Gastrocnemius medialis (tissue), 4 donors: ENCODE measurements around the gene NMRK1. TPM values are rescaled to one million over a fixed set of nuclear protein-coding genes. Genes with fewer than 3 reads are reported as not detected.

ENCODE experiments used
- ATAC-seq, 2 donors: fragments of 150-250 bp; one replicate each; pipeline ENCODE4 v1.9.1; 2016
- DNase-seq, 2 donors: peaks; one replicate each; pipeline ENCODE4 v3.0.0-alpha.2; 2019
- H3K27ac ChIP-seq, 4 donors: fragments of 200-600 bp; sonication (generic); 1 replicate in 1 of 4; 2 replicates in 3 of 4; pipeline ENCODE4 v1.5.1; 2016 to 2018; ENCODE audit warnings: mild to moderate bottlenecking in 2 of 4, moderate library complexity in 1 of 4
- H3K27me3 ChIP-seq, 3 donors: fragments of 200-600 bp; sonication (generic) in 2 of 3; 1 replicate in 1 of 3; 2 replicates in 2 of 3; pipeline versions ENCODE4 v1.5.1 to v1.6.0; 2016 to 2019; ENCODE audit warnings: mild to moderate bottlenecking in 1 of 3, moderate library complexity in 1 of 3
- H3K36me3 ChIP-seq, 2 donors: fragments of 200-600 bp; sonication (generic) in 1 of 2; one replicate each; pipeline ENCODE4 v1.5.1; 2017 to 2018
- H3K4me1 ChIP-seq, 2 donors: fragments of 200-600 bp; sonication (generic) in 1 of 2; one replicate each; pipeline ENCODE4 v1.5.1; 2016 to 2017; ENCODE audit warnings: mild to moderate bottlenecking in 2 of 2
- H3K4me3 ChIP-seq, 4 donors: fragments of 200-600 bp; sonication (generic) in 3 of 4; 1 replicate in 1 of 4; 2 replicates in 3 of 4; pipeline ENCODE4 v1.5.1; 2016 to 2019; ENCODE audit warnings: mild to moderate bottlenecking in 2 of 4
- H3K9me3 ChIP-seq, 3 donors: fragments of 200-600 bp; sonication (generic) in 2 of 3; 1 replicate in 1 of 3; 2 replicates in 2 of 3; pipeline ENCODE4 v1.5.1; 2016 to 2019
- CTCF ChIP-seq, 5 experiments: fragments of 450-650 bp in 3 of 5; fragments of 200-600 bp in 2 of 5; sonication (generic) in 2 of 5; IDR thresholded peaks in 4 of 5; conservative IDR thresholded peaks in 1 of 5; 1 replicate in 4 of 5; 2 replicates in 1 of 5; pipeline ENCODE4 v1.5.1; 2016 to 2019; ENCODE audit warnings: antibody characterized with exemption in 5 of 5, mild to moderate bottlenecking in 3 of 5, moderate library complexity in 3 of 5
- POLR2A ChIP-seq, 2 donors: fragments of 450-650 bp; IDR thresholded peaks; one replicate each; pipeline ENCODE4 v1.6.1; 2017; ENCODE audit warnings: antibody characterized with exemption in 2 of 2, mild to moderate bottlenecking in 2 of 2, moderate library complexity in 2 of 2
- in situ Hi-C, 4 donors: fragments of 200-750 bp; cut with MboI; loops; one replicate each; pipeline versions ENCODE4 v1.15.0 to v1.8.0; 2017; ENCODE audit warnings: low sequenced_read_pairs in 4 of 4
- intact Hi-C: fragments of 100-400 bp; cut with DNase I; formaldehyde crosslinking; loops from one replicate; pipeline ENCODE4 v1.15.1; 2023; ENCODE audit warnings: low total_unique reads
- total RNA-seq, 4 donors: library from RNA; depleted of rRNA; stranded (reverse); fragments of >200 nt; gene quantifications; one replicate each; pipeline versions ENCODE4 v1.1.0 to v1.2.3, GENCODE V29; 2016

Gene NMRK1
- total RNA-seq, 4 donors from 2014 or later: 10.5 to 20.6 (median 18.6) TPM

DNA sequence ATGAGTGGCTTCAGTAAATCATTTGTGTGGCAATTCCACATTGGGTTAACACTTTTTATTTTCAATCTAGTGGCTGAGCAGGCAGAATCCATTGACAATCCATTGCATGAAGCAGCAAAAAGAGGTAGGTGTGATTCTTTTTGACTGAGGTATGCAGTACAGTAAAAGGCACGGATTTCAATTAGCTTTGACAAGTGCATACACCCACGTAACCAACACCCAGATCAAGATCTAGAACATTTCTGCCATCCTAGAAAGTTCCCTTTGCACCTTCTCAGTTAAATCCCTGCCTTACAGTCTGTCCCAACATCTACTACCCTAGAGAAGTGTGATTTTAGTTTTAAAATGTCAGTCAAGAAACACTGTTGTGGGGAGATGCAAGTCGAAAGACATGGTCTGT, 43.7 kb upstream of the NMRK1 start:
- Histone ChIP-seq H3K4me1 (no peaks in the 10 kb centered on the region), H3K36me3 (peaks cover 3 to 22% of the 10 kb centered on the region in 2 donors), H3K4me3 (no peak overlapping the region), H3K9me3 (no peaks in the 10 kb centered on the region), H3K27ac (no peak overlapping the region), H3K27me3 (no peaks in the 10 kb centered on the region)
- ATAC-seq: no peak
- in situ Hi-C loops (no loop called here), intact Hi-C loops (no loop called here)
- DNase-seq: no peak
- TF ChIP-seq CTCF (IDR thresholded peaks at IDR 0.05 in 4 of 5, conservative IDR thresholded peaks at IDR 0.05 in 1 of 5) (no peak), POLR2A (IDR thresholded peaks at IDR 0.05) (no peak)

GRCh38 chr9:75130621-75131230, 42.8 kb upstream of the NMRK1 start:
- no peak for TF ChIP-seq POLR2A (IDR thresholded peaks at IDR 0.05)
- TF ChIP-seq CTCF (IDR thresholded peaks at IDR 0.05 in 4 of 5, conservative IDR thresholded peaks at IDR 0.05 in 1 of 5): no peak
- intact Hi-C loops (no loop called here), in situ Hi-C loops (no loop called here)
- H3K36me3 ChIP-seq: peaks cover 3 to 19% of the 10 kb centered on the region in 2 donors
- DNase-seq (no peak), ATAC-seq (no peak)
- no peaks in the 10 kb centered on the region for H3K4me1 ChIP-seq
- no peak overlapping the region for H3K27ac ChIP-seq
- no peaks in the 10 kb centered on the region for H3K27me3 ChIP-seq
- H3K9me3 ChIP-seq: no peaks in the 10 kb centered on the region
- no peak overlapping the region for H3K4me3 ChIP-seq

DNA sequence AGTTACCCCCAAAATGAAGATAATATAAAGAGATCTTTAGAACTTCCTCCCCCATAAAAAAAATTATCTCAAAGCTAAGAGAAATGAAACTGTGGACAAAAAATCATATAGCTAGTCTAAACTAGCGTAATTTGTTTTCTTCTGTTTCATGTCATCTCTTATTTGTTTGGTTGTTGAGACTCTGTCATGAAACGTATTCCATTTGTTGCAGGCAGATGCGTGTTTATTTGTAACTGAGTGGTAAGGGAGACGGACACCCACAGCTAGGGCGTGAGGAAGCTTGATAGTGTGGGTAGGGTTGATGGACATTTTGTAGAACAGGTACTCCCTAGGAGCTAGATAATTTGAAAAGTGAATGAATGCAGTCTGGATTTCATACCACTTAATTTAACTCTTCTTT, 42.2 kb upstream of the NMRK1 start:
- DNase-seq (no peak), ATAC-seq (no peak)
- TF ChIP-seq CTCF (IDR thresholded peaks at IDR 0.05 in 4 of 5, conservative IDR thresholded peaks at IDR 0.05 in 1 of 5) (no peak), POLR2A (IDR thresholded peaks at IDR 0.05) (no peak)
- no peaks in the 10 kb centered on the region for H3K27me3 ChIP-seq
- H3K9me3 ChIP-seq: no peaks in the 10 kb centered on the region
- H3K36me3 ChIP-seq: peaks cover 3 to 16% of the 10 kb centered on the region in 2 donors
- no peak overlapping the region for H3K4me3 ChIP-seq
- H3K27ac ChIP-seq: no peak overlapping the region
- intact Hi-C loops (no loop called here), in situ Hi-C loops (no loop called here)
- no peaks in the 10 kb centered on the region for H3K4me1 ChIP-seq

DNA sequence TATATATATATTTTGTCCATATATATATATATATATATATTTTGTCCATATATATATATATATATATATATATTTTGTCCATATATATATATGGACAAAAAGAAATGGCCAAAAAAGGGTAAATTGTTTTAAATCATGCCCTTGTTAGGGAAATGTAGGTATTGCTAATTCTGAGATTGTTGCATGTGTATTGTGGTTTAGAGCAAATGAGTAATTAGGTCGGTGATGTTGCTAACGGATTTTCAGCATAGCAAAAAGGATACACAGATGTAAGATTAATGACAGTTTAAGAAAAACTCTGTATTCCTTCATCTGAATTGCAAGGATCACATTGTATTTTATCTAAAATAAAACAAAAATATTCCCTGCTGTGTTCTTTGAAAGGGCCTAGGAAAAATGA, 40.6 kb upstream of the NMRK1 start:
- Histone ChIP-seq H3K4me3 (no peak overlapping the region), H3K36me3 (peaks cover 3 to 16% of the 10 kb centered on the region in 2 donors), H3K27ac (no peak overlapping the region), H3K4me1 (no peaks in the 10 kb centered on the region), H3K27me3 (no peaks in the 10 kb centered on the region), H3K9me3 (no peaks in the 10 kb centered on the region)
- intact Hi-C loops (no loop called here), in situ Hi-C loops (no loop called here)
- DNase-seq (no peak), ATAC-seq (no peak)
- TF ChIP-seq POLR2A (IDR thresholded peaks at IDR 0.05): no peak
- no peak for TF ChIP-seq CTCF (IDR thresholded peaks at IDR 0.05 in 4 of 5, conservative IDR thresholded peaks at IDR 0.05 in 1 of 5)

DNA sequence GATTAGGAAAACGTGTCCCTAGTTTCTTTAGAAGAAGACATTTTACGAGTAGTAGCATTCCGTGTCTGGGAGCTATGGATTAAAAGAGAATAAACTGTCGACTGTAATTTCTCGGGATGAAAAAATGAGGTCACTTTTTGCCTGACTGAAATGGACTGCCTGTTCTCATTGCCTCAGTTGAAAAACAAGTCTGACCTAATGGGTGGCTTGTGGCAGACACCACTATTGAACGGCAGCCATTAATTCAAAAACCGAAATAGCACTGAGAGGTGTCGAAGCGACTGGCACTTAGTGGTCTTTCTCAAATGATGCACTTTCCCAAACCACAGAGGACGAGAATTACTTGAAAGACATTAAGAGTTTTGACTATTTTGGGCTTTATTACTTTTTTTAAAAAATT, 35.7 kb upstream of the NMRK1 start:
- Histone ChIP-seq H3K27me3 (no peaks in the 10 kb centered on the region), H3K9me3 (no peaks in the 10 kb centered on the region), H3K4me1 (no peaks in the 10 kb centered on the region), H3K36me3 (no peaks in the 10 kb centered on the region), H3K27ac (no peak overlapping the region), H3K4me3 (no peak overlapping the region)
- intact Hi-C loops: no loop called here
- in situ Hi-C loops: no loop called here
- DNase-seq (no peak), ATAC-seq (no peak)
- TF ChIP-seq CTCF (IDR thresholded peaks at IDR 0.05 in 4 of 5, conservative IDR thresholded peaks at IDR 0.05 in 1 of 5) (no peak), POLR2A (IDR thresholded peaks at IDR 0.05) (no peak)
